ENCODE data around the gene DNM3. TPM values are rescaled to one million over a fixed set of nuclear protein-coding genes. Genes with fewer than 3 reads are reported as not detected.

Gene DNM3
- total RNA-seq, 1 donor from 2014 or later: 1.8 TPM

DNA sequence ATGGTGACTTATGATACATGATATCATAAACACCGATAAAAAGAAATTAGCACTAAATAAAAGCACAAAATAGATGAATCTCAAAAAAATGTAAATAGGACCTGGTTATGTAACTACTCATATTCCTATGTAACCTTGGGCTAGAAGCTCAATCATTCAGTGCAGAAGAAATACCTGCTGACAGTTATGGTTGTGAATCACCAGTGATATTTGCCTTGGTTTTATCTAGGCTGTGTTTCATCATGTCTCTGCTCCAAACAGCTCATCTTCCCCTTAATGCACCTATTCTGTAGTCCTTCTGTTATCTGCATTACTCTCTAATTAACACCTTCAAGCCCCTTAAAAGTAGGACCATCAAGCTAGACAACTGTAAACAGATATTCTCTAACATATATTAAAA, 618.9 kb downstream of the DNM3 start:
- DNase-seq (ENCODE audit: low read depth): no peak

DNA sequence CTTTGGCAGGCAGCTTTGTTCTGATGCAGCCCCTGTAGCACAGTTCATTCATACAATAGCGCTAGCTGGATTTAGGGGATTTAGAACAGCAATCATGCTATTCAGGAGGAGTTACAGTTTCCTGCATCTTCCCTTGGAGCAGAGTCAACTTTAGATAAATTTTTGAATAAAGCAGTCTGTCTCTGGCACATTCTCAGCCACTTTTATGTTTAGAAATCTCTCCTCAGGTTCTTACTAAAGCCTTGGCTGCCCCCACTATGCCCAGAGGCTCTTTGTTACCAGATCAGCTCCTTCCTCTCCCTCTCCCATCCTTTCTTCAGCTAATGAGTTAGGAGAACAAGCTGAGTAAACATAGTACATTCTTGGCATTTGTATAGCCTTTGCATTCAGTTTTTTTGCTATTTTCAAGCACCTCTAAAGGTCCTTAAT, 619.6 kb downstream of the DNM3 start:
- no peak overlapping the region for H3K4me3 ChIP-seq (ENCODE audit: low read depth, low read length)
- TF ChIP-seq, protein P1, sequence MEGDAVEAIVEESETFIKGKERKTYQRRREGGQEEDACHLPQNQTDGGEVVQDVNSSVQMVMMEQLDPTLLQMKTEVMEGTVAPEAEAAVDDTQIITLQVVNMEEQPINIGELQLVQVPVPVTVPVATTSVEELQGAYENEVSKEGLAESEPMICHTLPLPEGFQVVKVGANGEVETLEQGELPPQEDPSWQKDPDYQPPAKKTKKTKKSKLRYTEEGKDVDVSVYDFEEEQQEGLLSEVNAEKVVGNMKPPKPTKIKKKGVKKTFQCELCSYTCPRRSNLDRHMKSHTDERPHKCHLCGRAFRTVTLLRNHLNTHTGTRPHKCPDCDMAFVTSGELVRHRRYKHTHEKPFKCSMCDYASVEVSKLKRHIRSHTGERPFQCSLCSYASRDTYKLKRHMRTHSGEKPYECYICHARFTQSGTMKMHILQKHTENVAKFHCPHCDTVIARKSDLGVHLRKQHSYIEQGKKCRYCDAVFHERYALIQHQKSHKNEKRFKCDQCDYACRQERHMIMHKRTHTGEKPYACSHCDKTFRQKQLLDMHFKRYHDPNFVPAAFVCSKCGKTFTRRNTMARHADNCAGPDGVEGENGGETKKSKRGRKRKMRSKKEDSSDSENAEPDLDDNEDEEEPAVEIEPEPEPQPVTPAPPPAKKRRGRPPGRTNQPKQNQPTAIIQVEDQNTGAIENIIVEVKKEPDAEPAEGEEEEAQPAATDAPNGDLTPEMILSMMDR (conservative IDR thresholded peaks at IDR 0.05; ENCODE audit: low read depth, low read length): no peak
- no peak for DNase-seq (ENCODE audit: low read depth)

More for the DNA sequence above, 618.9 kb downstream of the DNM3 start:
- TF ChIP-seq, protein P1 (conservative IDR thresholded peaks at IDR 0.05; ENCODE audit: low read depth, low read length): no peak
- H3K4me3 ChIP-seq (ENCODE audit: low read depth, low read length): no peak overlapping the region

Other genes with a start within 250 kb of the DNM3 start
- gene MYOCOS, start 219.3 kb upstream of the DNM3 start, total RNA-seq: 0.07 TPM in 1 of 2 replicates, not detected in the other
- gene MYOC, start 188.8 kb upstream of the DNM3 start, total RNA-seq: not detected in 2 replicates
- 3.4 and 5.8 TPM in 2 replicates for gene VAMP4, start 99.4 kb upstream of the DNM3 start, total RNA-seq
- gene METTL13, start 59.8 kb upstream of the DNM3 start, total RNA-seq: 20.7 and 43.9 TPM in 2 replicates

Data from epithelial cell of proximal tubule (primary cell).